Suppressor macrophage (primary cell): Measurements from ENCODE around the gene TCTA.
A peak's percentile ranks its signal among the peaks of the same experiment; 100 is the strongest.

ENCODE experiments used
- DNase-seq, 4 experiments: peaks; one replicate each; pipeline ENCODE4 v3.0.0-alpha.2; 2020 to 2022

TCTA gene

GRCh38 chr3:49461443-49462171 lies 49.4 kb downstream of the TCTA start:
- no peak for DNase-seq

- DNase-seq = peak in 1 of 4 experiments; percentile 35
Measured at GRCh38 chr3:49462222-49462621, 50.0 kb downstream of the TCTA start.

DNA sequence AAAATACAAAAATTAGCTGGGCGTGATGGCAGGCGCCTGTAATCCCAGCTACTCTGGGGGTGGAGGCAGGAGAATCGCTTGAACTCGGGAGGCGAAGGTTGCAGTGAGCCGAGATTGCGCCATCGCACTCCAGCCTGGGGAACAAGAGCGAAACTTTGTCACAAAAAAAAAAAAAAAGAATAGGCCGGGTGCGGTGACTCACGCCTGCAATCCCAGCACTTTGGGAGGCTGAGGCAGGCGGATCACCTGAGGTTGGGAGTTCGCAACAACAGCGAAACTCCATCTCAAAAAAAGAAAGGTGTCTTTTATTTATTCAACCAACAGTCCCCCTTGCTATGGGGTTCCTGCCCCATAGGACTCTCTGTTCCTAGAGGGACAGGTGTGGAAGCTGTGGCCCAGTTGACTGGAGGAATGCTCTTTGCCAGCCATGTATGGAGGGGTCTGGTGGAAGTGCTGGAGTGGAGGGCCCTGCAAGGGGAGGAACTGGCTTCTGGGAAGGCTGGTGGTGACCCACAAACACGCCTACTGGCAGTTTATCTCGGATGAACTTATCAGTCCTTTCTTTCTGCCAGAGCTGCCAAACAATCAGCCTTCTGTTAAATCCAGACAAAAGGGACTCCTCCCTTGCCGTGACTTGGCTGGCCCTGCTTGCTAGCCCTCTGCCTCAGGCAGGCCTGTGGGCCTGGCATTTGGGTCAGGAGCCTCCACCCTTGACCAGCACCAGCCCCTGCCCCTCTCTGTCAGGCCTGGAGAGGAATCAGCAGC lies 53.2 kb downstream of the TCTA start:
- DNase-seq = peak; percentile 39 to 63 (median 51)
